Measurements from ENCODE around the gene BRCA1. TPM values are rescaled to one million over a fixed set of nuclear protein-coding genes. Genes with fewer than 3 reads are reported as not detected.
"Not testable (repeated sequence)": the region's sequence is repeated elsewhere in the genome, so short reads cannot be mapped to it uniquely, and the experiment has no call there.

The BRCA1 gene
- total RNA-seq, 2 experiments from 2014 or later: 62.5 to 66.5 TPM

GRCh38 chr17:43127333-43127876 is 2.2 kb upstream of the BRCA1 start:
- Mint-ChIP-seq H3K36me3 (ENCODE audit: low read depth) (peaks cover 35% of the 10 kb centered on the region), H3K4me3 (peak overlapping the region; percentile 66), H3K27ac (peak overlapping the region; percentile 55), H3K4me1 (peaks cover 34% of the 10 kb centered on the region)
- H3K9me3 Mint-ChIP-seq, DNase-seq, H3K27me3 Mint-ChIP-seq: not testable (repeated sequence)
- ChIA-PET POLR2A (interaction anchor here (1.2 to 6.6 kb wide), 3 partner anchors 44 to 261 kb away, joined by 3 to 105 read pairs (median 15); partner anchors contain the start of gene NBR1), CTCF (interaction anchor here (1.2 kb wide), 1 partner anchor 44 kb away, joined by 4 read pairs; no protein-coding TSS in a partner anchor)

- POLR2A ChIA-PET: interaction anchor here (1.2 to 6.6 kb wide), 3 partner anchors 44 to 261 kb away, joined by 3 to 105 read pairs (median 15); partner anchors contain the start of gene NBR1
- CTCF ChIA-PET: interaction anchor here (1.2 kb wide), 1 partner anchor 45 kb away, joined by 4 read pairs; no protein-coding TSS in a partner anchor
- H3K9me3 Mint-ChIP-seq: no peaks in the 10 kb centered on the region
- H3K27ac Mint-ChIP-seq: no peak overlapping the region
- no peaks in the 10 kb centered on the region for H3K27me3 Mint-ChIP-seq
- peaks cover 36% of the 10 kb centered on the region for H3K36me3 Mint-ChIP-seq (ENCODE audit: low read depth)
- no peak for DNase-seq
- peaks cover 36% of the 10 kb centered on the region for H3K4me1 Mint-ChIP-seq
- H3K4me3 Mint-ChIP-seq: peak overlapping the region; percentile 66
These were observed 1.7 kb upstream of the BRCA1 start for GRCh38 chr17:43126911-43127290.

- Mint-ChIP-seq H3K27me3 (no peaks in the 10 kb centered on the region), H3K9me3 (no peaks in the 10 kb centered on the region), H3K27ac (peak overlapping the region; percentile 91), H3K4me1 (peaks cover 38% of the 10 kb centered on the region), H3K4me3 (peak overlapping the region; percentile 100), H3K36me3 (ENCODE audit: low read depth) (peaks cover 37% of the 10 kb centered on the region)
- POLR2A ChIA-PET: interaction anchor here (1.2 to 6.6 kb wide), 5 partner anchors 10 to 262 kb away, joined by 3 to 105 read pairs (median 4); partner anchors contain the start of gene NBR1
- CTCF ChIA-PET: interaction anchor here (1.6 to 2.0 kb wide), 2 partner anchors 45 to 183 kb away, joined by 4 to 8 read pairs; partner anchors contain the start of gene NBR1
- no peak for DNase-seq
These were observed 1.1 kb upstream of the BRCA1 start for GRCh38 chr17:43125967-43126910.

- no peaks in the 10 kb centered on the region for H3K9me3 Mint-ChIP-seq
- POLR2A ChIA-PET: interaction anchor here (0.7 kb wide), 1 partner anchor 923 kb away, joined by 3 read pairs; no protein-coding TSS in a partner anchor
These were observed 6.2 kb downstream of the BRCA1 start for GRCh38 chr17:43118679-43119615.

GRCh38 chr17:43114151-43114552 is 11.0 kb downstream of the BRCA1 start:
- ChIA-PET POLR2A (no interaction called here), CTCF (no interaction called here)
- Mint-ChIP-seq H3K9me3 (no peaks in the 10 kb centered on the region), H3K27ac (no peak overlapping the region), H3K4me3 (no peak overlapping the region), H3K27me3 (no peaks in the 10 kb centered on the region), H3K4me1 (no peaks in the 10 kb centered on the region), H3K36me3 (ENCODE audit: low read depth) (peaks cover 33% of the 10 kb centered on the region)
- DNase-seq: no peak

More at GRCh38 chr17:43118679-43119615, 6.2 kb downstream of the BRCA1 start:
- H3K36me3 Mint-ChIP-seq (ENCODE audit: low read depth): peaks cover 27% of the 10 kb centered on the region
- H3K27ac Mint-ChIP-seq: no peak overlapping the region
- DNase-seq: no peak
- H3K4me3 Mint-ChIP-seq: no peak overlapping the region
- CTCF ChIA-PET: interaction anchor here (0.6 kb wide), 2 partner anchors 13 to 96 kb away, joined by 3 read pairs; no protein-coding TSS in a partner anchor
- H3K4me1 Mint-ChIP-seq: peaks cover 10% of the 10 kb centered on the region
- no peaks in the 10 kb centered on the region for H3K27me3 Mint-ChIP-seq

- no peaks in the 10 kb centered on the region for H3K27me3 Mint-ChIP-seq
- no peaks in the 10 kb centered on the region for H3K9me3 Mint-ChIP-seq
- no peak for DNase-seq
- H3K27ac Mint-ChIP-seq: no peak overlapping the region
- ChIA-PET POLR2A (no interaction called here), CTCF (no interaction called here)
- H3K4me3 Mint-ChIP-seq: no peak overlapping the region
- H3K36me3 Mint-ChIP-seq (ENCODE audit: low read depth): peaks cover 38% of the 10 kb centered on the region
- no peaks in the 10 kb centered on the region for H3K4me1 Mint-ChIP-seq
These were observed 18.6 kb downstream of the BRCA1 start for GRCh38 chr17:43106552-43106951.

- Mint-ChIP-seq H3K9me3 (no peaks in the 10 kb centered on the region), H3K27me3 (no peaks in the 10 kb centered on the region), H3K36me3 (ENCODE audit: low read depth) (peaks cover 40% of the 10 kb centered on the region), H3K27ac (no peak overlapping the region), H3K4me3 (no peak overlapping the region), H3K4me1 (no peaks in the 10 kb centered on the region)
- CTCF ChIA-PET: no interaction called here
- POLR2A ChIA-PET: interaction anchor here (1.5 kb wide), 1 partner anchor 211 kb away, joined by 4 read pairs; no protein-coding TSS in a partner anchor
- no peak for DNase-seq
These were observed 20.0 kb downstream of the BRCA1 start for GRCh38 chr17:43105146-43105545.

GRCh38 chr17:43104665-43105064 is 20.5 kb downstream of the BRCA1 start:
- Mint-ChIP-seq H3K27me3 (no peaks in the 10 kb centered on the region), H3K9me3 (no peaks in the 10 kb centered on the region), H3K27ac (no peak overlapping the region), H3K4me3 (no peak overlapping the region), H3K36me3 (ENCODE audit: low read depth) (peaks cover 40% of the 10 kb centered on the region), H3K4me1 (no peaks in the 10 kb centered on the region)
- DNase-seq: no peak
- ChIA-PET CTCF (interaction anchor here (0.6 kb wide), 1 partner anchor 382 kb away, joined by 3 read pairs; no protein-coding TSS in a partner anchor), POLR2A (interaction anchor here (1.5 kb wide), 1 partner anchor 211 kb away, joined by 4 read pairs; no protein-coding TSS in a partner anchor)

- H3K9me3 Mint-ChIP-seq, CTCF ChIA-PET, H3K27me3 Mint-ChIP-seq, DNase-seq, POLR2A ChIA-PET, H3K4me3 Mint-ChIP-seq, H3K27ac Mint-ChIP-seq, H3K4me1 Mint-ChIP-seq: not testable (repeated sequence)
- peaks cover 51% of the 10 kb centered on the region for H3K36me3 Mint-ChIP-seq (ENCODE audit: low read depth)
These were observed 29.8 kb downstream of the BRCA1 start for GRCh38 chr17:43095364-43095763.

- Mint-ChIP-seq H3K36me3 (ENCODE audit: low read depth) (peaks cover 55% of the 10 kb centered on the region), H3K27me3 (no peaks in the 10 kb centered on the region), H3K27ac (no peak overlapping the region), H3K4me1 (no peaks in the 10 kb centered on the region), H3K4me3 (no peak overlapping the region), H3K9me3 (no peaks in the 10 kb centered on the region)
- DNase-seq: no peak
- ChIA-PET POLR2A (no interaction called here), CTCF (no interaction called here)
These were observed 30.9 kb downstream of the BRCA1 start for GRCh38 chr17:43094129-43094835.

- ChIA-PET CTCF (no interaction called here), POLR2A (no interaction called here)
- Mint-ChIP-seq H3K4me1 (no peaks in the 10 kb centered on the region), H3K27me3 (no peaks in the 10 kb centered on the region), H3K27ac (no peak overlapping the region), H3K4me3 (no peak overlapping the region), H3K36me3 (ENCODE audit: low read depth) (peaks cover 62% of the 10 kb centered on the region), H3K9me3 (no peaks in the 10 kb centered on the region)
- DNase-seq: no peak
These were observed 32.3 kb downstream of the BRCA1 start for GRCh38 chr17:43092901-43093300.

- Mint-ChIP-seq H3K27ac (no peak overlapping the region), H3K4me1 (no peaks in the 10 kb centered on the region), H3K27me3 (no peaks in the 10 kb centered on the region), H3K36me3 (ENCODE audit: low read depth) (peaks cover 55% of the 10 kb centered on the region), H3K4me3 (no peak overlapping the region), H3K9me3 (no peaks in the 10 kb centered on the region)
- no peak for DNase-seq
- ChIA-PET POLR2A (interaction anchor here (1.4 kb wide), 1 partner anchor 13 kb away, joined by 6 read pairs; no protein-coding TSS in a partner anchor), CTCF (interaction anchor here (0.6 to 0.7 kb wide), 2 partner anchors 13 to 301 kb away, joined by 3 to 5 read pairs; no protein-coding TSS in a partner anchor)
These were observed 35.1 kb downstream of the BRCA1 start for GRCh38 chr17:43090022-43090421.
